ENCODE data around the gene RTN1. TPM values are rescaled to one million over a fixed set of nuclear protein-coding genes. Genes with fewer than 3 reads are reported as not detected.

The RTN1 gene
- total RNA-seq, 2 donors from 2014 or later = 8.6 to 11.2 TPM

DNA sequence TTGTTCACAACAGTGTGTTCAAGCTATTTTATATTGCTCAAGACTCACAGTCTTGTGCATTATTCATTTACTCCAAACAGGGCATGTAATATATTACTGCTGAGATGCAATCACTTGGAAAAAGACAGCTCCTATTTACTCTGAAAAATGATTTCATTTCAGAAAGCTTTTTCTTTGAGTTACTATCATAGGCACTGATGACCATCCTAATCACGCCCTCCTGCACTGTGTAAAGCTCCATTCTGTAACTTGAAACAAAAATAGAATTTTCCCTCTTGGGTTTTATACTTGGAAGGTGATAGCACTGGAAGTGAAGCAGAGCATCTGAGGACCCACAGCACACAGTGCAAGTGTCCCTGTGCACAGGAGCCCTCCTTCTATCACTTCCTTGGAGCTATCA is 55.6 kb downstream of the RTN1 start:
- DNase-seq (no peak), ATAC-seq (no peak)
- no peaks in the 10 kb centered on the region for H3K4me1 ChIP-seq
- no peak overlapping the region for H3K4me3 ChIP-seq
- no peak for TF ChIP-seq POLR2A (IDR thresholded peaks at IDR 0.05)
- TF ChIP-seq, protein P1, sequence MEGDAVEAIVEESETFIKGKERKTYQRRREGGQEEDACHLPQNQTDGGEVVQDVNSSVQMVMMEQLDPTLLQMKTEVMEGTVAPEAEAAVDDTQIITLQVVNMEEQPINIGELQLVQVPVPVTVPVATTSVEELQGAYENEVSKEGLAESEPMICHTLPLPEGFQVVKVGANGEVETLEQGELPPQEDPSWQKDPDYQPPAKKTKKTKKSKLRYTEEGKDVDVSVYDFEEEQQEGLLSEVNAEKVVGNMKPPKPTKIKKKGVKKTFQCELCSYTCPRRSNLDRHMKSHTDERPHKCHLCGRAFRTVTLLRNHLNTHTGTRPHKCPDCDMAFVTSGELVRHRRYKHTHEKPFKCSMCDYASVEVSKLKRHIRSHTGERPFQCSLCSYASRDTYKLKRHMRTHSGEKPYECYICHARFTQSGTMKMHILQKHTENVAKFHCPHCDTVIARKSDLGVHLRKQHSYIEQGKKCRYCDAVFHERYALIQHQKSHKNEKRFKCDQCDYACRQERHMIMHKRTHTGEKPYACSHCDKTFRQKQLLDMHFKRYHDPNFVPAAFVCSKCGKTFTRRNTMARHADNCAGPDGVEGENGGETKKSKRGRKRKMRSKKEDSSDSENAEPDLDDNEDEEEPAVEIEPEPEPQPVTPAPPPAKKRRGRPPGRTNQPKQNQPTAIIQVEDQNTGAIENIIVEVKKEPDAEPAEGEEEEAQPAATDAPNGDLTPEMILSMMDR (IDR thresholded peaks at IDR 0.05) = no peak
- intact Hi-C loops (cut with DNase I) = no loop called here
- 54 to 60% methylated on average over 1 of the region's 1 CpG for WGBS, 2 donors
- no peak overlapping the region for H3K27ac ChIP-seq
- H3K36me3 ChIP-seq (replicated peaks in 1 of 2; ENCODE audit: insufficient read depth in 1 of 2, low read depth in 2 of 2) = no peaks in the 10 kb centered on the region
- no peaks in the 10 kb centered on the region for H3K27me3 ChIP-seq
- H3K9me3 ChIP-seq = no peaks in the 10 kb centered on the region

DNA sequence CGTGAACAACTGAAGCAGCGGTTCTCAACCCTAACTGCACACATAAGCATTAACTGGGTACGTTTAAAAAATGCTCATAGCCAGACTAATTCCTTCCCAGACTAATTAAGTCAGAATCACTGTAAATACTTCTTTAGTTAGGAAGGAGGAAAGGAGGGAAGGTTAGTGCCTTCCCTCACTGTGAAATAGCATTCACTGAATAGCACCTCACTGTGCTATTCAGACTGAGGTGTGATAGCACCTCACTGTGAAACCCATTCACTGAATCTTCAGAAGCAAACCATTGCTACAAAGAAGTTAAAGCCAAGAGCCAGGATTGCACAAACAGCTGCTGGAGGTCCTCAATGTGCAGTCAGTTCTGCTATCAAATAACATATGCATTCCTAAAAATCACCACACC is 58.8 kb downstream of the RTN1 start:
- ATAC-seq (no peak), DNase-seq (no peak)
- TF ChIP-seq POLR2A (IDR thresholded peaks at IDR 0.05) = no peak
- Histone ChIP-seq H3K4me3 (no peak overlapping the region), H3K9me3 (no peaks in the 10 kb centered on the region), H3K27me3 (no peaks in the 10 kb centered on the region), H3K27ac (no peak overlapping the region), H3K36me3 (replicated peaks in 1 of 2; ENCODE audit: insufficient read depth in 1 of 2, low read depth in 2 of 2) (no peaks in the 10 kb centered on the region), H3K4me1 (no peaks in the 10 kb centered on the region)
- WGBS, 2 donors = 43 to 61% methylated on average over 3 of the region's 3 CpGs
- intact Hi-C loops (cut with DNase I) = no loop called here

DNA sequence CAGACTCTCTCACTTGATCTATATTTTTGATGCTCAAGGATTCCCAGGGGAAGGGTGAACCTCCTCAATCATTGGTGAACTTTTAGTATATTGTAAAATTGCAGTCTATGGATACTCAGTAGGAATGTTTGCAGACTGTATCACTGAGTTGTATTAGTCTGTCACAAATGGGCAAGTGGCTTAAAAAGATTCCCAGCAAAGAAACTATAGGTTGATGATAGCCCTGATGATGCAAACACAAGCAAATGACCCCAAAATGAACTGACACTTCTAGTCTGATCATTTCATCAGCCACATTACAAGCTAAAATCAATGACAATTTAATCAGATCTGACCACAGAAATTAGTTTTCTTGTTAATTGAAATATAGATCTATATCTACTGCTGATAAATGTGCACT is 59.5 kb downstream of the RTN1 start:
- H3K4me3 ChIP-seq = no peak overlapping the region
- no peak for ATAC-seq
- no peak for DNase-seq
- no peak overlapping the region for H3K27ac ChIP-seq
- H3K9me3 ChIP-seq = no peaks in the 10 kb centered on the region
- TF ChIP-seq, protein P1 (IDR thresholded peaks at IDR 0.05) = no peak
- TF ChIP-seq POLR2A (IDR thresholded peaks at IDR 0.05) = no peak
- H3K4me1 ChIP-seq = no peaks in the 10 kb centered on the region
- no peaks in the 10 kb centered on the region for H3K36me3 ChIP-seq (replicated peaks in 1 of 2; ENCODE audit: insufficient read depth in 1 of 2, low read depth in 2 of 2)
- intact Hi-C loops (cut with DNase I) = no loop called here
- no peaks in the 10 kb centered on the region for H3K27me3 ChIP-seq

DNA sequence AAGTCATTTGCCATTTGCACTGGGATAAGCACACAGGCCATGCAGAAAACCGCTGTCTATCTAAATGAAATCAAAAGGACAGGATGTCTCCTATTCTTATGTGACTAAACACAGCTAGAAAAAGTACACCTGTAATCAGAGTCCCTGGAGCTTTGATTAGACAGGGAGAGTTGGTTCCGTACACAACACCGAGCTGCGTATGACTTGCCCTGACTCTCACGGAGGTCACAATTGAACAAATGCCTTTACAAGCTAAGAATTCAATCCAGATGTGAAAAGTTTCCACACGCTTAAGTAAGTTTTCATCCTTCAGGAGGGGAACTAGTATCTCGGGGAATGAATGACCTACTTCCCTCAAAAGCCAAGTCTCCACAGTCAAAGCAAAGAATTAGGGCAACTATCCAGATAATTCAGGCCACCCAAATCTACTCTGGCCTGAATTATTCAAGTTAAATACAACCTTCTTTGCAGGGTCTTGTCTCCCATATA is 67.5 kb downstream of the RTN1 start:
- Histone ChIP-seq H3K36me3 (replicated peaks in 1 of 2; ENCODE audit: insufficient read depth in 1 of 2, low read depth in 2 of 2) (no peaks in the 10 kb centered on the region), H3K4me1 (no peaks in the 10 kb centered on the region), H3K27ac (no peak overlapping the region), H3K27me3 (no peaks in the 10 kb centered on the region), H3K4me3 (no peak overlapping the region), H3K9me3 (no peaks in the 10 kb centered on the region)
- DNase-seq = no peak
- TF ChIP-seq POLR2A (IDR thresholded peaks at IDR 0.05) = no peak
- TF ChIP-seq, protein P1 (IDR thresholded peaks at IDR 0.05) = no peak
- ATAC-seq = no peak
- WGBS, 2 donors = 59 to 76% methylated on average over 7 of the region's 7 CpGs
- intact Hi-C loops (cut with DNase I) = no loop called here

DNA sequence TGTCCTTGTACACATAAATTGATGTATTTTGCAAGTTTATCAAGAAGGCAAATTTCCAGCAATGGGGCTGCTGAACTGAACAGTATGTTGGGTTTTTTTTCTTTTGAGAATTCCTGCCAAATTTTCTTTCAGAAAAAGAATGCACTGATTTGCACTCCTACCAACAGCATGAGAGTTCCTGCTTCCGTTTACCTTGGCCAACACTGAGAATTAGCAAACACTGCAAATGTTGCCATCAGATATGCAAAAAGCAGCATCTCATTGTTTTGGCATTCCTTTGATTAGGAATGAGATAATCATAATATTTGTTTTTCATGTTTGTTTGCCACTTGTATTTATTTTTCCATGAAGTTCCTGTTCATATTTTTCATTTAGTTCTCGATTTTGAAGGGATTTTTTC is 82.4 kb downstream of the RTN1 start:
- no peak for ATAC-seq
- no peaks in the 10 kb centered on the region for H3K36me3 ChIP-seq (replicated peaks in 1 of 2; ENCODE audit: insufficient read depth in 1 of 2, low read depth in 2 of 2)
- H3K27ac ChIP-seq = no peak overlapping the region
- H3K4me3 ChIP-seq = no peak overlapping the region
- intact Hi-C loops (cut with DNase I) = no loop called here
- H3K27me3 ChIP-seq = no peaks in the 10 kb centered on the region
- no peak for DNase-seq
- WGBS, 2 donors = 5 to 12% methylated on average over 2 of the region's 2 CpGs
- no peaks in the 10 kb centered on the region for H3K9me3 ChIP-seq
- TF ChIP-seq POLR2A (IDR thresholded peaks at IDR 0.05) = no peak
- TF ChIP-seq, protein P1 (IDR thresholded peaks at IDR 0.05) = no peak
- H3K4me1 ChIP-seq = no peaks in the 10 kb centered on the region
